Chondrocyte (in vitro differentiated cells): ENCODE measurements around the gene IFT43. TPM values are rescaled to one million over a fixed set of nuclear protein-coding genes. Genes with fewer than 3 reads are reported as not detected.

Experiments
- DNase-seq: peaks from one replicate; pipeline ENCODE4 v3.0.0; 2021; ENCODE audit warnings: mixed read lengths, low spot score
- H3K27ac Mint-ChIP-seq: one replicate; pipeline ENCODE4 v1.8.0; 2021; ENCODE audit warnings: mild to moderate bottlenecking, moderate library complexity, mixed read lengths; ENCODE audit not compliant: unreplicated experiment
- H3K27me3 Mint-ChIP-seq: 2 replicates; pipeline ENCODE4 v1.8.0; 2021; ENCODE audit warnings: low read depth, mixed read lengths
- H3K36me3 Mint-ChIP-seq: 2 replicates; pipeline ENCODE4 v1.8.0; 2021; ENCODE audit warnings: low read depth, mixed read lengths
- H3K4me1 Mint-ChIP-seq: 2 replicates; pipeline ENCODE4 v1.8.0; 2021; ENCODE audit warnings: low read depth, mild to moderate bottlenecking, mixed read lengths
- H3K4me3 Mint-ChIP-seq: one replicate; pipeline ENCODE4 v1.8.0; 2021; ENCODE audit warnings: mild to moderate bottlenecking, moderate library complexity, mixed read lengths; ENCODE audit not compliant: unreplicated experiment
- H3K9me3 Mint-ChIP-seq: 2 replicates; pipeline ENCODE4 v1.8.0; 2021; ENCODE audit warnings: low read depth, mixed read lengths
- total RNA-seq: library from RNA; stranded (reverse); gene quantifications from 3 replicates; pipeline ENCODE4 v1.2.1, GENCODE V29; 2021
- TF ChIP-seq, protein P1 (sequence below): fragments of 200-600 bp; sonication (generic); IDR thresholded peaks from 2 replicates; pipeline ENCODE4 v1.5.0; 2021; ENCODE audit warnings: antibody characterized with exemption, mild to moderate bottlenecking, moderate library complexity

IFT43 gene
- total RNA-seq, 1 donor from 2014 or later, result 28.2 TPM

DNA sequence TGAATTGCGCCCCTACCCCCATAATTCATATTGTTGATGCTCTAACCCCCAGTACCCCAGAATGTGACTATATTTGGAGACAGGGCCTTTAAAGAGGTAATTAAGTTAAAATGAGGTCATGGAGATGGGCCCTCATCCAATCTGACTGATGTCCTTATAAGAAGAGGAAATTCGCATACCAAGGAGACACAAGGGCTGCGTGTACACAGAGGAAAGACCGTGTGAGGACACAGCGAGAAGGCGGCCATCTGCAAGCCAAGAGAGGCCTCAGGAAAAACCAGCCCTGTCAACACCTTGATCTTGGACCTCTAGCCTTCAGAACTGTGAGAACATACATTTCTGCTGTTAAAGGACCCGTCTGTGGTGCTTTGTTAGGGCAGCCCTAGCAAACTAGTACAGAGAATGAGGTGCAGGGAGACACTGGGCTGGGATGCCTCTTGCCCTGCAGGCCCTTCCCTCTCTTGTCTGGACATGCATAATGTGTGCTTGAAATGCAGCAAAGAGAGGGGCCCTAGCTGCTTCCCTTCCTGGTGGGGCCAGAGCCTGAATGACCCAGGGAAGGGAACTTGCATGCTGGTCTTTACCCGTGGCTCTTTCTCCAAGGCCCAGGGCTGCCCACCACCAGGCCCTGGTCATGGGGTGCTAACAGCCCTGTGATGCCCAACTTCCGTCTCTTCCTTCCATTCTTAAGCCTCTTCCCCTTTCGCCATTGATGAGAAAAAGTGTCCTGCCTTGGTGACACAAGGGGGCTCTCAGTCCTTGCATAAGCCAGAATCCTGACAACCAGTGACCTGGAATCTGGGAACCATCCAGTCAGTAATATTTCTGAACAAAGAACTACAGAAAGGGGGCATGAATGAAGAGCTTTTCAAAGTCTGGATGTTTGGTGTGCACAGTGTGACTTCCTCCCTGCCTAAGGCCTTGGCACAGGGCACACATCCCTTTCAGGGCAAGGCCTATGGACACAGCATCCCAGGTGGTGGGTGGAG, 116.1 kb downstream of the IFT43 start:
- H3K27ac Mint-ChIP-seq, result no peak overlapping the region
- DNase-seq, result no peak

DNA sequence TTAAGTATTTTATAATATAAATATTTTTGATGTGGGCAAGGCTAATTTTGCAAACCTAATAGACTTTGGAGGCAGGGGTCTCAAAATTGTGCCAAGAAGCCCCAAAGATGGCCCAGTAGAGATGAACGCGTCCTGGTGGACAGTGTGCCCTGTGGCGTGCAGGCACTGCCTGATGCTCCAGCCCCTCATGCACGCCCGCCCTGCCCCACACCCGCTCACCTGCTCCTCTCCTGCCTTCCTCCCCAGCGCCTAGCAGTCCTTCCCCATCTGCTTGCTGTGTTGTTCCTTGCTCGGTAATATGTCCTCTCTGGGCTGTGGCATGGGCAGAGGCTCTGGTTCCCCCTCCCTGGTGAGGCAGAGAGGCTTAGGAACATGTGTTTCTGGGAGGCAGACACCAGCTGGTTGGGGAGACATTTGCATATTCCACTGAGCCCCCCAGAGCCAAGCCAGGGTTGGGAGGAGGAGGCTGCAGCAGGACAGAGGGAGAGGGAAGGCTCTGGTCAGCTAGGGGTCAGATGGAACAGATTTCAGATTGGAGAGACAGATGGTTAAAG, 119.3 kb downstream of the IFT43 start:
- Mint-ChIP-seq H3K36me3 (no peaks in the 10 kb centered on the region), H3K4me3 (no peak overlapping the region), H3K4me1 (no peaks in the 10 kb centered on the region), H3K27me3 (peaks cover 24% of the 10 kb centered on the region), H3K27ac (no peak overlapping the region), H3K9me3 (peaks cover 7% of the 10 kb centered on the region)
- TF ChIP-seq, protein P1, sequence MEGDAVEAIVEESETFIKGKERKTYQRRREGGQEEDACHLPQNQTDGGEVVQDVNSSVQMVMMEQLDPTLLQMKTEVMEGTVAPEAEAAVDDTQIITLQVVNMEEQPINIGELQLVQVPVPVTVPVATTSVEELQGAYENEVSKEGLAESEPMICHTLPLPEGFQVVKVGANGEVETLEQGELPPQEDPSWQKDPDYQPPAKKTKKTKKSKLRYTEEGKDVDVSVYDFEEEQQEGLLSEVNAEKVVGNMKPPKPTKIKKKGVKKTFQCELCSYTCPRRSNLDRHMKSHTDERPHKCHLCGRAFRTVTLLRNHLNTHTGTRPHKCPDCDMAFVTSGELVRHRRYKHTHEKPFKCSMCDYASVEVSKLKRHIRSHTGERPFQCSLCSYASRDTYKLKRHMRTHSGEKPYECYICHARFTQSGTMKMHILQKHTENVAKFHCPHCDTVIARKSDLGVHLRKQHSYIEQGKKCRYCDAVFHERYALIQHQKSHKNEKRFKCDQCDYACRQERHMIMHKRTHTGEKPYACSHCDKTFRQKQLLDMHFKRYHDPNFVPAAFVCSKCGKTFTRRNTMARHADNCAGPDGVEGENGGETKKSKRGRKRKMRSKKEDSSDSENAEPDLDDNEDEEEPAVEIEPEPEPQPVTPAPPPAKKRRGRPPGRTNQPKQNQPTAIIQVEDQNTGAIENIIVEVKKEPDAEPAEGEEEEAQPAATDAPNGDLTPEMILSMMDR, result no peak
- DNase-seq, result no peak

More for the DNA sequence above, 116.1 kb downstream of the IFT43 start:
- H3K36me3 Mint-ChIP-seq, result no peaks in the 10 kb centered on the region
- TF ChIP-seq, protein P1, result no peak
- no peaks in the 10 kb centered on the region for H3K9me3 Mint-ChIP-seq
- H3K27me3 Mint-ChIP-seq, result peaks cover 19% of the 10 kb centered on the region
- H3K4me1 Mint-ChIP-seq, result no peaks in the 10 kb centered on the region
- H3K4me3 Mint-ChIP-seq, result no peak overlapping the region

DNA sequence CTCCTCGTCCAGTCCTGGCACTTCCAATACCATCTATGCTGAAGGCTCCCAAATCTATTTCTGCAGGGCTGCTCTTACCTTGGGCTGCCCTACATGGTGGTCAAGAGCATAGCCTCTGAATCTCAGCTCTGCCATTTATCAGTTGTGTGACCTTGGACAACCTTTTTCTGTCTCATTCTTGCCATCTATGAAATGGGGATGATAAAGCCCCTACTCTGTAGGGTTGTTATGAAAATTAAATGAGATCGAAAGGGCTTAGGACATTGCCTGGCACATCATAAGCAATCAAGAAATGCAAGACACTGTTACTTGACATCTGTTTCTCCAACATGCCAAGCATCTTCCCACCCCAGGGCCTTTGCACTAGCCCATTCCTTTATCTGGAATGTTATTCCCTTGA, 120.6 kb downstream of the IFT43 start:
- Mint-ChIP-seq H3K4me3 (no peak overlapping the region), H3K27me3 (peaks cover 26% of the 10 kb centered on the region), H3K27ac (no peak overlapping the region), H3K4me1 (no peaks in the 10 kb centered on the region), H3K9me3 (peaks cover 7% of the 10 kb centered on the region), H3K36me3 (no peaks in the 10 kb centered on the region)
- DNase-seq, result no peak
- TF ChIP-seq, protein P1, result no peak

DNA sequence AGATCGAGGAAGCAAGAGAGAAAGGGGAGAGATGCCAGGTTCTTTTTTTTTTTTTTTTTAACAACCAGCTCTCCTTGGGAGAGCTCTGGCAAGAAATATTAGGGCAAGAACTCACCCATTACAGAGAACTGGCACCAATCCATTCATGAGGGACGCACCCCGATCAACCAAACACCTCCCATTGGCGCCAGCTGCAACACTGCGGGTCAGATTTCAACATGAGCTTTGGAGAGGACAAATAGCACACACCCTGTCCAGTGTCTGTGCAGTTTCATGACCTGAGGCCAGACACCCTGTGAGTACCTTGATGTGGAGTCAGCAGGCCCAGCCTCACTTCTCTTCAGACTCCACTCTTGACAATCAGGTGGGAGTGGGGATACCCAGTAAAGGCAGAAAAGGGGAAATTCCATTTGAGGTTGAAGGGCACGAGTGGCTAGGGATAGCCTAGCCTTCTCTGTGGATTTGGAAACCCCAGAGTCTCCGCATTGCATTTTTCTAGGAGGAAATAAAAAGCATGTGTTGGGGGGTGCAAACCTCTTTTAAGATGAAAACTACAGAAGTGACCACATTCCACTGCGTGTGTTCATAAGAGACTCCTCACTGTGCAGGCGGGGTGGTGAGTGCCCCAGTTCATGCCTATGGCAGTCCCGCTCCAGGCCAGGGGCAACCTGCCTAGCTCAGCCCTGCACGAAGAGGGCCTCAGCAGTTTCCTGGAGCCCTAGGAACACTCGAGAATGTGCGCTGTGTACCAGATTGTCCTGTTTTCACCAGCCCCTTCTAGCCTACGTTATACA, 123.7 kb downstream of the IFT43 start:
- no peak overlapping the region for H3K27ac Mint-ChIP-seq
- TF ChIP-seq, protein P1, result no peak
- H3K4me3 Mint-ChIP-seq, result no peak overlapping the region
- no peaks in the 10 kb centered on the region for H3K36me3 Mint-ChIP-seq
- H3K9me3 Mint-ChIP-seq, result peaks cover 7% of the 10 kb centered on the region
- H3K27me3 Mint-ChIP-seq, result peaks cover 42% of the 10 kb centered on the region
- DNase-seq, result no peak
- H3K4me1 Mint-ChIP-seq, result no peaks in the 10 kb centered on the region
